GM12873 (cell line): Measurements from ENCODE around the gene SCGB2A2.

Experiments
- CTCF ChIP-seq: IDR thresholded peaks from 2 replicates; pipeline ENCODE4 v1.5.1; 2012; ENCODE audit warnings: low read depth, mild to moderate bottlenecking, moderate library complexity, low read length, control low read depth; ENCODE audit not compliant: insufficient read depth; ENCODE audit errors: missing control alignments

SCGB2A2 gene

GRCh38 chr11:62295504-62295903 lies 25.5 kb downstream of the SCGB2A2 start:
- no peak for TF ChIP-seq CTCF

GRCh38 chr11:62298975-62299374 lies 29.0 kb downstream of the SCGB2A2 start, which contains the start of gene SCGB1D4:
Gene SCGB1D4, minus strand, starts transcription at chr11:62299075. Its CDS starts 65 bp downstream, at chr11:62299010.
- TF ChIP-seq CTCF = no peak

GRCh38 chr11:62306227-62306626 lies 36.3 kb downstream of the SCGB2A2 start:
- no peak for TF ChIP-seq CTCF

GRCh38 chr11:62307950-62308349 lies 38.0 kb downstream of the SCGB2A2 start:
- TF ChIP-seq CTCF = no peak

- TF ChIP-seq CTCF = no peak
These were observed 40.0 kb downstream of the SCGB2A2 start for GRCh38 chr11:62309991-62310390.

GRCh38 chr11:62315431-62315830 lies 45.5 kb downstream of the SCGB2A2 start:
- TF ChIP-seq CTCF = no peak

GRCh38 chr11:62322524-62322923 lies 52.6 kb downstream of the SCGB2A2 start:
- no peak for TF ChIP-seq CTCF
